ENCODE results near the gene EEFSEC.

GRCh38 chr3:128380719-128381118, 227.4 kb downstream of the EEFSEC start:
- no peak for TF ChIP-seq CTCF (IDR thresholded peaks at IDR 0.05; ENCODE audit: low read depth, low read length)
- no peak for TF ChIP-seq EZH2phosphoT487 (IDR thresholded peaks at IDR 0.05; ENCODE audit: low read depth)

Measured in OCI-LY3 (cell line).